ENCODE data around the gene LNX2. TPM values are rescaled to one million over a fixed set of nuclear protein-coding genes. Genes with fewer than 3 reads are reported as not detected.

Gene LNX2
- total RNA-seq, 1 donor from 2014 or later, result 15.1 TPM

GRCh38 chr13:27638521-27638920 is 18.2 kb upstream of the LNX2 start:
- Histone ChIP-seq H3K9ac (no peak overlapping the region), H3K4me2 (no peak overlapping the region), H3K9me3 (ENCODE audit: low read depth) (no peaks in the 10 kb centered on the region), H3K4me1 (peaks cover 23% of the 10 kb centered on the region), H3K4me3 (no peak overlapping the region), H4K20me1 (ENCODE audit: low read depth) (peaks cover 77% of the 10 kb centered on the region), H3K27ac (no peak overlapping the region), H3K79me2 (ENCODE audit: low read depth) (peaks cover 75% of the 10 kb centered on the region), H3K36me3 (no peaks in the 10 kb centered on the region), H3K27me3 (no peaks in the 10 kb centered on the region), H3F3A (ENCODE audit: low read depth) (no peaks in the 10 kb centered on the region), H2AFZ (replicated peaks) (no peak overlapping the region)
- H3K4me1 Mint-ChIP-seq, result peaks cover 9% of the 10 kb centered on the region
- H3K27me3 Mint-ChIP-seq (ENCODE audit: insufficient read depth, low read depth), result no peaks in the 10 kb centered on the region
- DNase-seq (ENCODE audit: low spot score), result no peak
- no peak for TF ChIP-seq EZH2 (IDR thresholded peaks at IDR 0.05)
- no peak for TF ChIP-seq CTCF (IDR thresholded peaks at IDR 0.05)
- no peak for TF ChIP-seq EZH2phosphoT487 (IDR thresholded peaks at IDR 0.05)
- H3K9me3 Mint-ChIP-seq, result no peaks in the 10 kb centered on the region
- H3K36me3 Mint-ChIP-seq, result no peaks in the 10 kb centered on the region
- H3K4me3 Mint-ChIP-seq, result no peak overlapping the region
- H3K27ac Mint-ChIP-seq, result no peak overlapping the region

GRCh38 chr13:27638001-27638400 is 17.7 kb upstream of the LNX2 start:
- Histone ChIP-seq H4K20me1 (ENCODE audit: low read depth) (peaks cover 80% of the 10 kb centered on the region), H3K36me3 (no peaks in the 10 kb centered on the region), H3K27ac (no peak overlapping the region), H3K9ac (no peak overlapping the region), H3K9me3 (ENCODE audit: low read depth) (no peaks in the 10 kb centered on the region), H2AFZ (replicated peaks) (no peak overlapping the region), H3K4me3 (no peak overlapping the region), H3K4me2 (no peak overlapping the region), H3K79me2 (ENCODE audit: low read depth) (peaks cover 74% of the 10 kb centered on the region), H3K27me3 (no peaks in the 10 kb centered on the region), H3F3A (ENCODE audit: low read depth) (no peaks in the 10 kb centered on the region), H3K4me1 (peaks cover 23% of the 10 kb centered on the region)
- H3K27ac Mint-ChIP-seq, result no peak overlapping the region
- H3K4me1 Mint-ChIP-seq, result peaks cover 9% of the 10 kb centered on the region
- no peaks in the 10 kb centered on the region for H3K9me3 Mint-ChIP-seq
- no peaks in the 10 kb centered on the region for H3K27me3 Mint-ChIP-seq (ENCODE audit: insufficient read depth, low read depth)
- no peaks in the 10 kb centered on the region for H3K36me3 Mint-ChIP-seq
- TF ChIP-seq EZH2phosphoT487 (IDR thresholded peaks at IDR 0.05) (no peak), CTCF (IDR thresholded peaks at IDR 0.05) (no peak), EZH2 (IDR thresholded peaks at IDR 0.05) (no peak)
- no peak for DNase-seq (ENCODE audit: low spot score)
- no peak overlapping the region for H3K4me3 Mint-ChIP-seq

GRCh38 chr13:27637289-27637626 is 16.9 kb upstream of the LNX2 start:
- H3K79me2 ChIP-seq (ENCODE audit: low read depth), result peaks cover 75% of the 10 kb centered on the region
- H3K4me3 ChIP-seq, result no peak overlapping the region
- DNase-seq (ENCODE audit: low spot score), result peak; percentile 18
- H2AFZ ChIP-seq (replicated peaks), result no peak overlapping the region
- H3K9me3 Mint-ChIP-seq, result no peaks in the 10 kb centered on the region
- no peak overlapping the region for H3K9ac ChIP-seq
- no peak overlapping the region for H3K4me3 Mint-ChIP-seq
- no peaks in the 10 kb centered on the region for H3K36me3 ChIP-seq
- no peak overlapping the region for H3K4me2 ChIP-seq
- H3K27me3 Mint-ChIP-seq (ENCODE audit: insufficient read depth, low read depth), result no peaks in the 10 kb centered on the region
- no peaks in the 10 kb centered on the region for H3K27me3 ChIP-seq
- no peaks in the 10 kb centered on the region for H3K9me3 ChIP-seq (ENCODE audit: low read depth)
- peaks cover 5% of the 10 kb centered on the region for H3K36me3 Mint-ChIP-seq
- peaks cover 9% of the 10 kb centered on the region for H3K4me1 Mint-ChIP-seq
- H3F3A ChIP-seq (ENCODE audit: low read depth), result no peaks in the 10 kb centered on the region
- TF ChIP-seq CTCF (IDR thresholded peaks at IDR 0.05) (no peak), EZH2phosphoT487 (IDR thresholded peaks at IDR 0.05) (no peak), EZH2 (IDR thresholded peaks at IDR 0.05) (no peak)
- H3K27ac ChIP-seq, result no peak overlapping the region
- no peak overlapping the region for H3K27ac Mint-ChIP-seq
- peaks cover 23% of the 10 kb centered on the region for H3K4me1 ChIP-seq
- H4K20me1 ChIP-seq (ENCODE audit: low read depth), result peaks cover 77% of the 10 kb centered on the region

Measured in neural progenitor cell (in vitro differentiated cells).